Measurements from ENCODE around the gene NUP210.

DNA sequence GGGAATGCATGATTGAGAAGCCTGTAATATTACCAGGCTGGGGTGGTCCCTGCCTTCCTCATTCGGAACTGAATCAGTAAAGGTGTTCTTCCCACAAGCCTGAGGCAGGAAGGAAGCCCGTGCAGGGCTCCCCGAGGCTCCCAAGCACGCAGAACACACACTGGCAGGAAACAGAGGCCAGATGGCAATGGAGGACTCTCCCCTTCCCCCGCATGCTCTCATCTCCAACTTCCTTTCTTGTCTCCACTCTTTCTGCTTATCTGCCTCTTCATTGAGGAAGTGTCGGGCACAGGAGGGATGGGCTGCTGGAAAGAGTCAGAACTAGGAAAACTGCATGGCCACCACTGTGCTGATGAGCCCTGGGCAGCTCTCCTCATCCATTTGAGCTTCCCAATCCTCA, 123.5 kb downstream of the NUP210 start:
- TF ChIP-seq POLR2A (IDR thresholded peaks at IDR 0.05): no peak
- TF ChIP-seq, protein P1, sequence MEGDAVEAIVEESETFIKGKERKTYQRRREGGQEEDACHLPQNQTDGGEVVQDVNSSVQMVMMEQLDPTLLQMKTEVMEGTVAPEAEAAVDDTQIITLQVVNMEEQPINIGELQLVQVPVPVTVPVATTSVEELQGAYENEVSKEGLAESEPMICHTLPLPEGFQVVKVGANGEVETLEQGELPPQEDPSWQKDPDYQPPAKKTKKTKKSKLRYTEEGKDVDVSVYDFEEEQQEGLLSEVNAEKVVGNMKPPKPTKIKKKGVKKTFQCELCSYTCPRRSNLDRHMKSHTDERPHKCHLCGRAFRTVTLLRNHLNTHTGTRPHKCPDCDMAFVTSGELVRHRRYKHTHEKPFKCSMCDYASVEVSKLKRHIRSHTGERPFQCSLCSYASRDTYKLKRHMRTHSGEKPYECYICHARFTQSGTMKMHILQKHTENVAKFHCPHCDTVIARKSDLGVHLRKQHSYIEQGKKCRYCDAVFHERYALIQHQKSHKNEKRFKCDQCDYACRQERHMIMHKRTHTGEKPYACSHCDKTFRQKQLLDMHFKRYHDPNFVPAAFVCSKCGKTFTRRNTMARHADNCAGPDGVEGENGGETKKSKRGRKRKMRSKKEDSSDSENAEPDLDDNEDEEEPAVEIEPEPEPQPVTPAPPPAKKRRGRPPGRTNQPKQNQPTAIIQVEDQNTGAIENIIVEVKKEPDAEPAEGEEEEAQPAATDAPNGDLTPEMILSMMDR (IDR thresholded peaks at IDR 0.05): no peak

Measured in lower leg skin (tissue), 3 donors.